Measurements from ENCODE around the gene SH3YL1.
"Not testable (repeated sequence)": the region's sequence is repeated elsewhere in the genome, so short reads cannot be mapped to it uniquely, and the experiment has no call there.

SH3YL1 gene

DNA sequence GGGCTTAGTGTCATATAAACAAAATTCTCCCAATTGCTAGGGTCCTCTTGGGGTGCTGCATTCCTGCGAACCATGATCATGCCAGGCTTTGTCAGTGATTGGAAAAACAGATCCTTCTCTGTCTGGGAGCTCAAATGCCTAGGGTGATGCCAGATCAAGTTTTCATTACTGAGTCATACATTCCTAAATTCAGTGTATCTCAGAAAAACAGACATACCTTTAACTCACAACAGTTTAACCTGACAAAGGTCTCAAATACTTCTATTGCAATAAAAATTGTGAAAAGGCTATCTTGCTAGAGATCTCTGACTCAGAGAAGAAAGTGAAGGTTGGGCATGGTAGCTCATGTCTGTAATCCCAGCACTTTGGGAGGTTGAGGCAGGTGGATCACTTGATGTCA, 86.9 kb downstream of the SH3YL1 start:
- DNase-seq: no peak

DNA sequence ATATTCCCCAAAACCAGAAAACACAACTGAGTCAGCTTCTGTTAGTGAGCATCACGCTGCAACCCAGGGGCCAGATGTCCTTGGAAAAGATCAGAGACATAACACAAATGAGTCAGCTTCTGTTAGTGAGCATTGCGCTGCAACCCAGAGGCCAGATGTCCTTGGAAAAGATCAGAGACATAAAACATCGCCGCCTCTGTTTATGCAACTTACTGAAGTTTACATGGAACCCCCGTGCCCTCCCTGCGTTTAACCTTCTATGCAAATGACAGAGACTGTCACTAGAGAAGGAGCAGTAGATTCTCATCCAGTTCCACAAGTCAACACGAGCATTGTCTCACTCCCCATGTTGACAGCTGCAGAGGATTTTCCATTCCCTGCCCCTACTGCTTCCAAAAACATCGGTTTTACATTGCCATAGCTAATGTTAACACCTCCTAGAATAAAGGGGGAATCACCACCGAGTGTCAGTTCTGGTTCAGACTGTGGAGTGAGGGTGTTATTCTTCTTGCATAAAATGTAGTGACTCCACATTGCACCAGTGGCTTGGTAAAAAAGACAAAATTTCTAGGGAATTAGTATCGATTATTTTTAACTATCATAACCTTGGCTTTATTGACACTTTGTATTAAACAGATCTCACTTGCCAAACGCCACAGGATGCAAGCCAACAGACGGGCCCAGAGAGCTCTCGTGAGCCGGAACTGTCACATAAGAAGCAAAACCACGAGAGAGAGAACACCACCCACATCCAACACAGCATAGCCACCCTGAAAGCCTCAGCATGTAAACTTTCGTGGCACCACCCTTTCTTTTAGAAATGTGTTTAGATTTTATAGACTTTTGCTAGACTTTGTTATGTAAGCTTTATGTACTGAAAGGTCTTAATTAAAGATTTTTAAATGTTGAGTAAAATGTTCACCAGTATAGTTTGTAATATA, 87.7 kb downstream of the SH3YL1 start:
- peak; percentile 25 to 36 for DNase-seq

DNA sequence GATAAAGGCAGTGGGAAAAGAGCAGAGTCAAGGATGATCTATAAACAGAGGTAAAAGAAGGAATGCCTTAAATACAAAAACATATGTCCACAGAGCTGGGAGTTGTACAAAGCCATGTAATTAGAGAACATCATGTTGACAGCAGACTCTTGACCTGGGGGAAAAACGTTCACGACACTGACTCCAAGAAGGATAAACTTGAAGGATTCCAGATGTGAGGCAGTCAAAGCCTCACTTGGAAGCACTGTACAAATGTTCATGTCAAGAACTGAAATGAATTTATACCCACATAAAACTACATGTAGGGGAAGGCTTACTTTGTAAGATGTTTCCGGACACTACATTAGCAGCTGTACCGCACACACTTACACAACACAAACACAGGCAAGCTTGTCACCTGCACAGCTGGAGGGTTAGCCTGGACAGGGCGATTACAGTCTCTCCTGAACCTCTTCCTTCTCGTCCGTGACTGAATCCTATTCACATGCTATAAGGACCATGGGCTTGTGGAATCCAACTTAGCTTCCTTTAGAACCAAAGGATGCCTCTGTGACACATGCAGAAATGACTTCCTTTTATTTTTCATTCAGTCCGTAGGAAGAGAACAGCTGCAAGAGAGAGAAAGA, 88.6 kb downstream of the SH3YL1 start:
- DNase-seq: no peak

DNA sequence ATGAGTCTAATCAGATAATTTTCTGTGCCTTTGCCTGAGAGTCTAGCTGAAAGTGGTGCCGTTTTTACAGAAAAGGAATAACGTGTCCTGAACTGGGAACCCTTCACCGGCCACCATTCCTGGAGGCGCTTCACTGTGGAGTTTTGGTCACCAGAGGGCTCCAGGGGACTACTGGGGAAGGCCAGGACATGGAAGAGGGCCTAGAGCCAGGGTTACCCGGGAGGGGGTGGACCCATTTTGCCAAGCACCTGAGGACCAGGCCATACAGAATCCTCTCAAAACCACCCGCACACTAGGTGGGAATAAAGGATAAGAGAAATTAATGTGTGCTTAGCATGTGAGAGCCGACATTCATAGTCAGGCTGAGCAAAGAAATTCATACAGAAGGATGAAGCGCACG, 91.7 kb downstream of the SH3YL1 start:
- DNase-seq: not testable (repeated sequence)

DNA sequence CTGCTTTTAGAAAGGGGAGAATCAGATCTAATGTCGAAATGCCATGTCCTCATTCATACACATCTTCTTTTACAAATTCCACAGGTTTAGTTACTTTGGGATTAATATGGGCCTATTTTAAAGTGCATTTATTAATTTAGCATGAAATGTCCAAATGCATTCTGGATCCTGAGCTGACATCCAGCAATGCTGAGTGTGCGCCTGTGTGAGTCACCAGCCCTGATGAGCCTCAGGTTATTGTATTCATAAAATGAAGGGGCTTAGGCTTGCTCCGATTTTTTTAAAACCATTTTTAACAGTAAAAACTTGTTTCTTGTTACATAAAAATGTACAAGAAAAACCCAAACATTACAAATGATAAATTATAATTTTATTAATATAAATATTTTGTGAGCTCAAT, 94.1 kb downstream of the SH3YL1 start:
- DNase-seq: no peak
